T-cell (primary cell): ENCODE results near the gene APMAP. TPM values are rescaled to one million over a fixed set of nuclear protein-coding genes. Genes with fewer than 3 reads are reported as not detected.

Experiments
- ATAC-seq, 4 experiments: fragments of 200-7000 bp in 3 of 4; fragments of 150-1000 bp in 1 of 4; cut with Tn5 transposase; replicated peaks in 1 of 4; 1 replicate in 3 of 4; 2 replicates in 1 of 4; pipeline ENCODE4 v1.10.0; 2021; ENCODE audit warnings: moderate library complexity in 3 of 4, mild to moderate bottlenecking in 2 of 4, moderate number of reproducible peaks in 1 of 4
- CTCF ChIA-PET, 2 donors: fragments of 300-600 bp; sonication (Branson Sonifier 250); formaldehyde crosslinking; loops; one replicate each; lab custom pipeline; 2022; ENCODE audit warnings: antibody characterized with exemption in 2 of 2; lab: Charles Lee
- POLR2A ChIA-PET, 2 donors: fragments of 300-600 bp; sonication (Branson Sonifier 250); formaldehyde crosslinking; loops; one replicate each; lab custom pipeline; 2022; ENCODE audit warnings: antibody characterized with exemption in 2 of 2; lab: Charles Lee
- DNase-seq, 35 experiments: peaks; one replicate each; pipeline versions ENCODE4 v3.0.0 to v3.0.0-alpha.2; 2013 to 2023
- H3K27ac ChIP-seq: one replicate; pipeline ENCODE4 v1.5.1; 2013; ENCODE audit warnings: low read length
- H3K27me3 ChIP-seq, 2 experiments: replicated peaks in 1 of 2; 1 replicate in 1 of 2; 2 replicates in 1 of 2; pipeline versions ENCODE4 v1.6.1 to v1.7.0; 2013; ENCODE audit warnings: low read length in 1 of 2, mixed read lengths in 1 of 2; ENCODE audit not compliant: control insufficient read depth in 2 of 2, insufficient read depth in 2 of 2; ENCODE audit errors: extremely low read depth in 1 of 2
- H3K36me3 ChIP-seq, 2 donors: 1 replicate in 1 of 2; 2 replicates in 1 of 2; pipeline versions ENCODE4 v1.6.1 to v1.7.0; 2013; ENCODE audit warnings: low read length in 1 of 2; ENCODE audit not compliant: control insufficient read depth in 2 of 2, insufficient read depth in 1 of 2; ENCODE audit errors: extremely low read depth in 1 of 2
- H3K4me1 ChIP-seq, 2 experiments: 1 replicate in 1 of 2; 2 replicates in 1 of 2; pipeline versions ENCODE4 v1.6.1 to v1.7.0; 2013; ENCODE audit warnings: low read length in 2 of 2, mixed read lengths in 1 of 2; ENCODE audit not compliant: insufficient read depth in 2 of 2, control insufficient read depth in 1 of 2; ENCODE audit errors: extremely low read depth in 1 of 2
- H3K4me3 ChIP-seq, 2 donors: 1 replicate in 1 of 2; 2 replicates in 1 of 2; pipeline versions ENCODE4 v1.5.1 to v1.7.0; 2013; ENCODE audit warnings: mild to moderate bottlenecking in 2 of 2, low read length in 1 of 2, moderate library complexity in 1 of 2; ENCODE audit not compliant: control insufficient read depth in 1 of 2; ENCODE audit errors: extremely low read depth in 1 of 2
- H3K9me3 ChIP-seq: 2 replicates; pipeline ENCODE4 v1.7.0; 2013
- H3K27ac Mint-ChIP-seq, 2 donors: one replicate each; pipeline ENCODE4 v1.8.0; 2020 to 2021; ENCODE audit warnings: mild to moderate bottlenecking in 2 of 2, mixed read lengths in 2 of 2
- H3K27me3 Mint-ChIP-seq, 2 donors: one replicate each; pipeline ENCODE4 v1.8.0; 2021 to 2022; ENCODE audit warnings: mixed read lengths in 2 of 2
- H3K36me3 Mint-ChIP-seq: one replicate; pipeline ENCODE4 v1.8.0; 2021; ENCODE audit warnings: mixed read lengths
- H3K4me1 Mint-ChIP-seq, 3 donors: one replicate each; pipeline ENCODE4 v1.8.0; 2020 to 2022; ENCODE audit warnings: mixed read lengths in 3 of 3, mild to moderate bottlenecking in 1 of 3
- H3K4me3 Mint-ChIP-seq, 3 donors: one replicate each; pipeline ENCODE4 v1.8.0; 2020 to 2022; ENCODE audit warnings: mild to moderate bottlenecking in 3 of 3, mixed read lengths in 3 of 3, moderate library complexity in 3 of 3
- H3K9me3 Mint-ChIP-seq, 3 donors: one replicate each; pipeline ENCODE4 v1.8.0; 2020 to 2022; ENCODE audit warnings: mixed read lengths in 3 of 3
- WGBS: methylation state at CpG from one replicate; pipeline ENCODE4 v1.1.5; 2013; ENCODE audit warnings: missing lambda C conversion rate; ENCODE audit not compliant: insufficient coverage; 5-methylcytosine and 5-hydroxymethylcytosine counted together
- total RNA-seq, 35 experiments: library from RNA in 6 of 35; stranded (reverse) in 6 of 35; fragments of 120-200 nt in 1 of 35; gene quantifications; one replicate each; pipeline versions ENCODE4 v1.2.1 to v1.2.4 and lab custom pipeline; 2013 to 2026

The APMAP gene
- total RNA-seq, 5 donors from 2014 or later (not counting 1 experiment from before 2014, with no cell fraction given) = 32.2 to 53.0 (median 49.8) TPM

GRCh38 chr20:24968278-24968800 is 24.2 kb downstream of the APMAP start:
- Mint-ChIP-seq H3K4me1 (peaks cover 3 to 29% (median 4%) of the 10 kb centered on the region in 3 donors), H3K9me3 (no peaks in the 10 kb centered on the region), H3K27ac (peak overlapping the region in 1 of 2 donors; percentile 39), H3K4me3 (no peak overlapping the region), H3K36me3 (peaks cover 77% of the 10 kb centered on the region), H3K27me3 (no peaks in the 10 kb centered on the region)
- Histone ChIP-seq H3K27ac (no peak overlapping the region), H3K27me3 (no peaks in the 10 kb centered on the region), H3K36me3 (peaks cover 18 to 91% of the 10 kb centered on the region in 2 donors), H3K9me3 (no peaks in the 10 kb centered on the region), H3K4me3 (no peak overlapping the region), H3K4me1 (peaks cover 0 to 35% of the 10 kb centered on the region in 2 experiments)
- CTCF ChIA-PET = no interaction called here
- ATAC-seq (no peak), DNase-seq (no peak)
- 66% methylated on average over 2 of the region's 5 CpGs for WGBS
- POLR2A ChIA-PET = no interaction called here

DNA sequence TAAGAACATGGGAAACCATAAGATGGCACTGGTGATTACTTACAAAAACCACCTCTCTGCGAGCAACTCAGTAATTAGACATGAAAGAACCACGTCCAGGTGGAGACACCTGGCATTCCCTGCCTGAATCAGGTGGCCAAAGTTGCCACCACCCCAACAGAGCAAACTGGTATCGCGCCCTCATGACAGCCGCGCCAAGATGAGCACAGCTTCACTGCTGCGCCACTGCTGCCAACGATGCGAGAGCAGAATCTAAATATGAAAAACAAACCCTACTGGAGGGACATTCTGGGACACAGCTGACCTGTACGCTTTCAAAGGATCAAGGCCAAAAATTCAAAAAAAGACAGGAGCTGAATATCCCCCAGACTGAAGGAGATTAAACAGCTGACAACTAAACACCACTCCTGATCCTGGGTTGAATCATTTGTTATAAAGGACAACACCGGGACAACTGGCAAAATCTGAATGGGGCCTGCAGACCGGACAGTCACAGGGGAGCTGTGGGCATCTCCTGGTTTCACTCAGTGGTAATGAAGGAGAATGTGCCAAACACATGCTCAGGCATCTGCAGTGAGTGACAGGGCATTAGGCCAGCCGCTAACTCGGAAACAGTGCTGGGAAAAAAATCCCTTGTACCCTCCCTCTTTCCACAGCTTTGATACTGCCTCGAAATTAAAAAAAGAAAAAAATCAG is 26.1 kb downstream of the APMAP start:
- no peak for ATAC-seq
- peaks cover 17 to 92% of the 10 kb centered on the region in 2 donors for H3K36me3 ChIP-seq
- 99% methylated on average over 10 of the region's 15 CpGs for WGBS
- peaks cover 4 to 48% (median 16%) of the 10 kb centered on the region in 3 donors for H3K4me1 Mint-ChIP-seq
- peak overlapping the region; percentile 98 for H3K27ac ChIP-seq
- H3K4me1 ChIP-seq = peaks cover 0 to 53% of the 10 kb centered on the region in 2 experiments
- H3K9me3 Mint-ChIP-seq = no peaks in the 10 kb centered on the region
- no peaks in the 10 kb centered on the region for H3K27me3 Mint-ChIP-seq
- CTCF ChIA-PET = interaction anchor here in 1 of 2 donors (1.1 kb wide), 1 partner anchor 12 kb away, joined by 3 read pairs; no protein-coding TSS in a partner anchor
- DNase-seq = no peak
- H3K4me3 ChIP-seq = no peak overlapping the region
- H3K27me3 ChIP-seq = no peaks in the 10 kb centered on the region
- peak overlapping the region in 1 of 2 donors; percentile 34 for H3K27ac Mint-ChIP-seq
- H3K36me3 Mint-ChIP-seq = peaks cover 86% of the 10 kb centered on the region
- no peaks in the 10 kb centered on the region for H3K9me3 ChIP-seq
- POLR2A ChIA-PET = no interaction called here
- H3K4me3 Mint-ChIP-seq = no peak overlapping the region

DNA sequence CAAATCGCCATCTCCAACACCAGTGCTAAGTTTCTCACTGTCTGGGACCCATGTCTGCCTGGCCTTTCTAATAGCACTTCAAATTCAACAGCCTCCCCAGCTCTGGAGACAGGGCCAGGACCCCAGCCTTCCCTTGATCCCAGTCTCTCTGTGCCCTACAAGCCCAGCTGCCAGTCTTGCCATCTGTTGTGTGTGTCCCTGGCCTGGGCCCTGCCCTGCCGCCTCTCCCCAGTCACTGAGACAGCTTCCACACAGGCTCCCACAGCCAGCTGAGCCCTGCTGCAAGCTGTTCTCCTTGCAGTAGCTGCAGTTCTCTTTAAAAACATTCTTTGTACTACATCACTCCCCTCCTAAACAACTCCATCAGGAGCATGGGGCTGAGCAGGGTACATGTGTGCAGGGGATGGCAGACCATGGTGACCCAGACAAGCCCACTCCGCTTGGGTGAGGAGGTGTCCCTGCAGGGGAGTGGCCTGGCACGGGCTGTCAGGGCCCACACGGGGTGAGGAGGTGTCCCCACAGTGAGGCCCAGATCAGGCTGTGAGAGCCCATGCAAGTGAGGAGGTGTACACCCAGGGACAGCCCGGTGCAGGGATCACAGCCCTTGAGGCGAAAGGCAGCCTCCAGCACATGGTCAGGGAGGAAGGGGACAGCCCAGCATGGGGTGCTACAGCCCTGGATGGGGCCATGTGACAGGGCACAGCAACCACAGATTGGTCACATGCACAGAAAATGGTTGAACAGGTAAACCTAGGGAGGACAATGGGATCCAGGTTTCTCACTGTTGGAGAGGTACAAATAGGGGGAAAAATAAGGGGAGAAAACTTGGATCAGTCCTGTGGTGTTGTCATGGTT is 27.3 kb downstream of the APMAP start:
- Histone ChIP-seq H3K27ac (peak overlapping the region; percentile 98), H3K9me3 (no peaks in the 10 kb centered on the region), H3K36me3 (peaks cover 17 to 87% of the 10 kb centered on the region in 2 donors), H3K4me1 (peaks cover 0 to 61% of the 10 kb centered on the region in 2 experiments), H3K4me3 (no peak overlapping the region), H3K27me3 (no peaks in the 10 kb centered on the region)
- H3K9me3 Mint-ChIP-seq = no peaks in the 10 kb centered on the region
- POLR2A ChIA-PET = no interaction called here
- peaks cover 83% of the 10 kb centered on the region for H3K36me3 Mint-ChIP-seq
- ATAC-seq (no peak), DNase-seq (no peak)
- H3K27me3 Mint-ChIP-seq = no peaks in the 10 kb centered on the region
- H3K27ac Mint-ChIP-seq = peak overlapping the region; percentile 62 to 75
- peaks cover 0 to 58% (median 26%) of the 10 kb centered on the region in 3 donors for H3K4me1 Mint-ChIP-seq
- 83% methylated on average over 7 of the region's 7 CpGs for WGBS
- CTCF ChIA-PET = no interaction called here
- H3K4me3 Mint-ChIP-seq = no peak overlapping the region

DNA sequence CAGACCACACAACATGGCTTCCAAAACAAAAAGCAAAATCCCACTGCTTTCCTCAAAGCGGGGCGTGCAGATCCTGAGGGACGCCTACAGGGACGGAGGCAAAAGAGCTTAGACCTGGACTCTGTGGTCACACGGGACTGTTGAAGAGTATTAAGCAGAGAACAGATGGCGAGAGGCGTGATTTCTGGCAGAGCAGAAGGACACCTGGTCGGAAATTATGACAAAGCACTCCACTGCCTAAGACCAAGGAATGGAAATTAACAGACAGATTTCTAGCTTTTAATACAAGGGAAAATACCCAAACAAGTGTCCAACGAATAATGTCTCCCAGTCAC is 28.1 kb downstream of the APMAP start:
- DNase-seq (no peak), ATAC-seq (no peak)
- ChIA-PET CTCF (no interaction called here), POLR2A (no interaction called here)
- Mint-ChIP-seq H3K4me1 (peaks cover 4 to 62% (median 28%) of the 10 kb centered on the region in 3 donors), H3K36me3 (peaks cover 80% of the 10 kb centered on the region), H3K27ac (peak overlapping the region; percentile 31 to 75), H3K27me3 (no peaks in the 10 kb centered on the region), H3K9me3 (no peaks in the 10 kb centered on the region), H3K4me3 (no peak overlapping the region)
- H3K9me3 ChIP-seq = no peaks in the 10 kb centered on the region
- peak overlapping the region; percentile 98 for H3K27ac ChIP-seq
- H3K36me3 ChIP-seq = peaks cover 17 to 87% of the 10 kb centered on the region in 2 donors
- H3K27me3 ChIP-seq = no peaks in the 10 kb centered on the region
- H3K4me3 ChIP-seq = no peak overlapping the region
- WGBS = 70% methylated on average over 6 of the region's 9 CpGs
- H3K4me1 ChIP-seq = peaks cover 0 to 69% of the 10 kb centered on the region in 2 experiments

GRCh38 chr20:24963672-24964505 is 28.7 kb downstream of the APMAP start:
- no peak overlapping the region for H3K4me3 Mint-ChIP-seq
- peak overlapping the region; percentile 98 for H3K27ac ChIP-seq
- H3K4me3 ChIP-seq = no peak overlapping the region
- H3K9me3 Mint-ChIP-seq = no peaks in the 10 kb centered on the region
- H3K36me3 ChIP-seq = peaks cover 17 to 87% of the 10 kb centered on the region in 2 donors
- H3K9me3 ChIP-seq = no peaks in the 10 kb centered on the region
- DNase-seq (no peak), ATAC-seq (no peak)
- H3K27ac Mint-ChIP-seq = peak overlapping the region; percentile 31 to 75
- POLR2A ChIA-PET = no interaction called here
- H3K4me1 Mint-ChIP-seq = peaks cover 4 to 65% (median 28%) of the 10 kb centered on the region in 3 donors
- peaks cover 75% of the 10 kb centered on the region for H3K36me3 Mint-ChIP-seq
- WGBS = 95% methylated on average over 20 of the region's 21 CpGs
- no peaks in the 10 kb centered on the region for H3K27me3 Mint-ChIP-seq
- no peaks in the 10 kb centered on the region for H3K27me3 ChIP-seq
- peaks cover 0 to 75% of the 10 kb centered on the region in 2 experiments for H3K4me1 ChIP-seq
- CTCF ChIA-PET = interaction anchor here in 1 of 2 donors (0.5 kb wide), 1 partner anchor 653 kb away, joined by 3 read pairs; no protein-coding TSS in a partner anchor
